Fibroblast of lung (primary cell): ENCODE measurements around the gene ITIH4. TPM values are rescaled to one million over a fixed set of nuclear protein-coding genes. Genes with fewer than 3 reads are reported as not detected.

Source experiments
- DNase-seq, 2 donors: peaks; one replicate each; pipeline versions ENCODE4 v3.0.0 to v3.0.0-alpha.2; 2010; ENCODE audit warnings: low read depth in 2 of 2
- H2AFZ ChIP-seq: 2 replicates; pipeline ENCODE4 v1.5.1; 2012; ENCODE audit warnings: low read length, control low read depth, inconsistent platforms
- H3K27ac ChIP-seq: 2 replicates; pipeline ENCODE4 v1.5.1; 2011; ENCODE audit warnings: low read length, control low read depth; ENCODE audit not compliant: insufficient read depth
- H3K27me3 ChIP-seq: 2 replicates; pipeline ENCODE4 v1.5.1; 2011; ENCODE audit warnings: mild to moderate bottlenecking, low read length; ENCODE audit not compliant: control insufficient read depth, insufficient read depth
- H3K36me3 ChIP-seq: 2 replicates; pipeline ENCODE4 v1.5.1; 2011; ENCODE audit warnings: low read length; ENCODE audit not compliant: control insufficient read depth, insufficient read depth
- H3K4me1 ChIP-seq: 2 replicates; pipeline ENCODE4 v1.5.1; 2011; ENCODE audit warnings: low read length; ENCODE audit not compliant: control insufficient read depth, insufficient read depth; ENCODE audit errors: extremely low read depth
- H3K4me2 ChIP-seq: 2 replicates; pipeline ENCODE4 v1.5.1; 2011; ENCODE audit warnings: low read length, control low read depth; ENCODE audit not compliant: insufficient read depth; ENCODE audit errors: extremely low read depth
- H3K4me3 ChIP-seq, 4 experiments: fragments of 200-600 bp in 1 of 4; sonication (generic) in 1 of 4; replicated peaks in 1 of 4; 2 replicates each; pipeline ENCODE4 v1.5.1; 2011 to 2016; ENCODE audit warnings: low read length in 4 of 4, low read depth in 3 of 4, mild to moderate bottlenecking in 3 of 4, control low read depth in 2 of 4, inconsistent platforms in 1 of 4, mixed read lengths in 1 of 4; ENCODE audit not compliant: insufficient read depth in 1 of 4; ENCODE audit errors: control extremely low read depth in 1 of 4
- H3K79me2 ChIP-seq: 2 replicates; pipeline ENCODE4 v1.5.1; 2012; ENCODE audit warnings: mild to moderate bottlenecking, low read length, inconsistent platforms; ENCODE audit not compliant: control insufficient read depth, insufficient read depth
- H3K9ac ChIP-seq: 2 replicates; pipeline ENCODE4 v1.5.1; 2011; ENCODE audit warnings: mild to moderate bottlenecking, low read length, control low read depth; ENCODE audit not compliant: insufficient read depth
- H3K9me3 ChIP-seq: 2 replicates; pipeline ENCODE4 v1.5.1; 2012; ENCODE audit warnings: low read depth, low read length; ENCODE audit not compliant: control insufficient read depth, insufficient read depth
- H4K20me1 ChIP-seq: 2 replicates; pipeline ENCODE4 v1.5.1; 2011; ENCODE audit warnings: low read length; ENCODE audit not compliant: control insufficient read depth, insufficient read depth; ENCODE audit errors: extremely low read depth
- CTCF ChIP-seq, 2 donors: IDR thresholded peaks in 1 of 2; conservative IDR thresholded peaks in 1 of 2; 1 replicate in 1 of 2; 2 replicates in 1 of 2; pipeline ENCODE4 v1.5.1; 2011 to 2012; ENCODE audit warnings: low read length in 2 of 2, control low read depth in 1 of 2, inconsistent platforms in 1 of 2, low read depth in 1 of 2, mild to moderate bottlenecking in 1 of 2
- EZH2 ChIP-seq: IDR thresholded peaks from 2 replicates; pipeline ENCODE4 v1.5.1; 2012; ENCODE audit warnings: low read length, control low read depth, mild to moderate bottlenecking; ENCODE audit errors: missing control alignments
- polyA plus RNA-seq, 2 donors: library from polyadenylated mRNA; depleted of rRNA in 1 of 2; stranded (reverse) in 1 of 2; unstranded in 1 of 2; fragments of >200 nt; gene quantifications; 2 replicates each; pipeline ENCODE4 v1.2.1, GENCODE V29; 2011 to 2012; ENCODE audit warnings: missing spikeins in 1 of 2
- total RNA-seq: library from RNA; depleted of rRNA; stranded (reverse); fragments of >200 nt; gene quantifications from 2 replicates; pipeline ENCODE4 v1.2.1, GENCODE V29; 2014

The ITIH4 gene
- total and polyA plus RNA-seq, 2 donors (not counting 1 experiment from before 2014, with no cell fraction given) = 1.1 to 2.6 TPM

DNA sequence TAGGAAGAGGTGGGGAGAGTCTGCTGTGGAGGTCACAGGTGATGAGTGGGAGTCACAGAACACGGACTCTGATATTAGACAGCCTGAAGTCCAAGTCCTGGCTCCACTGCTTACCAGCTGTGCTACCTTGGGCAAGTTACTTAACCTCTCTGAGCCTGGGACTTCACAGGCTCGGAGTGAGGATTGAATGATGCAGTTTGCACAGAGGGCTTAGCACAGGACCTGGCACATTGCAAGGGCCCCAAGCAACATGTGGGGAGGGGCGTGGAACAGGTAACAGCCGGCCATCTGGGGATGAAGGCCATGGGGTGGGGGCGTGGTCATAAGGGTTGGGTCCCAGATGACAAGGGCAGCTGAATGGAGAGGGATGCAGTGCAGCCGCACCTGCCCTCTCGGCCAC is 40.1 kb downstream of the ITIH4 start:
- Histone ChIP-seq H3K4me2 (no peak overlapping the region), H4K20me1 (no peaks in the 10 kb centered on the region), H3K4me3 (no peak overlapping the region), H3K9ac (no peak overlapping the region), H3K27me3 (peaks cover 10% of the 10 kb centered on the region), H2AFZ (no peak overlapping the region), H3K9me3 (no peaks in the 10 kb centered on the region), H3K79me2 (no peaks in the 10 kb centered on the region), H3K36me3 (no peaks in the 10 kb centered on the region), H3K27ac (no peak overlapping the region), H3K4me1 (no peaks in the 10 kb centered on the region)
- no peak for TF ChIP-seq CTCF (conservative IDR thresholded peaks at IDR 0.05 in 1 of 2, IDR thresholded peaks at IDR 0.05 in 1 of 2; ENCODE audit: low read depth in 1 of 2, low read length in 2 of 2)
- TF ChIP-seq EZH2 = no peak
- DNase-seq = no peak

GRCh38 chr3:52789746-52790040 is 40.8 kb downstream of the ITIH4 start:
- Histone ChIP-seq H3K79me2 (no peaks in the 10 kb centered on the region), H3K27ac (no peak overlapping the region), H3K9ac (no peak overlapping the region), H3K4me1 (no peaks in the 10 kb centered on the region), H3K36me3 (no peaks in the 10 kb centered on the region), H3K27me3 (peaks cover 11% of the 10 kb centered on the region), H3K4me3 (no peak overlapping the region), H4K20me1 (no peaks in the 10 kb centered on the region), H3K9me3 (no peaks in the 10 kb centered on the region), H3K4me2 (no peak overlapping the region), H2AFZ (no peak overlapping the region)
- no peak for TF ChIP-seq EZH2
- no peak for TF ChIP-seq CTCF (conservative IDR thresholded peaks at IDR 0.05 in 1 of 2, IDR thresholded peaks at IDR 0.05 in 1 of 2; ENCODE audit: low read depth in 1 of 2, low read length in 2 of 2)
- DNase-seq = no peak

GRCh38 chr3:52788890-52789745 is 41.4 kb downstream of the ITIH4 start:
- no peaks in the 10 kb centered on the region for H3K9me3 ChIP-seq
- H3K9ac ChIP-seq = no peak overlapping the region
- no peak overlapping the region for H2AFZ ChIP-seq
- H3K4me2 ChIP-seq = no peak overlapping the region
- no peaks in the 10 kb centered on the region for H3K36me3 ChIP-seq
- H4K20me1 ChIP-seq = no peaks in the 10 kb centered on the region
- H3K4me1 ChIP-seq = no peaks in the 10 kb centered on the region
- TF ChIP-seq CTCF (conservative IDR thresholded peaks at IDR 0.05 in 1 of 2, IDR thresholded peaks at IDR 0.05 in 1 of 2; ENCODE audit: low read depth in 1 of 2, low read length in 2 of 2) (no peak), EZH2 (no peak)
- H3K27ac ChIP-seq = no peak overlapping the region
- H3K27me3 ChIP-seq = peaks cover 11% of the 10 kb centered on the region
- no peaks in the 10 kb centered on the region for H3K79me2 ChIP-seq
- no peak for DNase-seq
- no peak overlapping the region for H3K4me3 ChIP-seq
